Kidney glomerular epithelial cell (primary cell): ENCODE data around the gene STARD13.

Source experiments
- DNase-seq: peaks from one replicate; lab custom pipeline; 2025; lab: John Stamatoyannopoulos, UW

Gene STARD13

GRCh38 chr13:33112766-33113165 is 172.8 kb downstream of the STARD13 start:
- no peak for DNase-seq

DNA sequence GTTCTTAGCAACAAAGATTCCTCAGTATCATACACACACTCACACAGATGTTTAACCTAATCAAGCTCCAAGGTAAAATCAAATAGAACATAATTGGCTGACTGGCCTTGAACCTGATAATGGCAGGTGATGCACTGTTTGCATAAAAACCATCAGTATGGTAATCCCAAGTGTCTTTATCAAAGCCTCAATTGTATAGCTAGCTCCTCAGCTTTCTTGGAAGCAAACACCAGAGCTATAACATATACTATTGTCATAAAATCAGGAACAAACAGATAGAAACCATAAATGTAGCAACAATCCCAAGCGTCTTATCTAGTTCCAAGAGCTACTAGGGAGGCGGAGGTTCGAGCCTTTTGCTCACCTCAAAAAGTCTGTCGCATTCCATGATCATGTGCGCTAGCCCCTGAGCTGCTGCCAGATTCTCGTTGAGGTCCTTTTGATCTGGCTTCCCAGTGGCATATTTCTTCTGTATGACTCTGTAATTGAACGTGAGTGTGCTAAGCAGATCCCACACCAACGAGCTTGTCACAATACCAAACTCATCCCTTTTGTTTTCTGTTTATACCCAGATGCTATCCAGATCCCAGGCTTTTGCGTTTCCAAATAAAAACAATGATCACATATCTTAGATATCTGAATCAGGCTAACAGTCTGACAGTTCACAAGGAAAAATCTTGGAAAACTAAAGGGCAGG is 174.0 kb downstream of the STARD13 start:
- DNase-seq, result no peak

GRCh38 chr13:33110713-33111413 is 174.7 kb downstream of the STARD13 start:
- no peak for DNase-seq

- DNase-seq, result no peak
These were observed 175.2 kb downstream of the STARD13 start for GRCh38 chr13:33110386-33110712.

GRCh38 chr13:33109801-33110200 is 175.8 kb downstream of the STARD13 start:
- DNase-seq, result no peak

GRCh38 chr13:33109271-33109697 is 176.3 kb downstream of the STARD13 start:
- DNase-seq, result no peak

- no peak for DNase-seq
These were observed 176.9 kb downstream of the STARD13 start for GRCh38 chr13:33108620-33109019.

GRCh38 chr13:33107361-33107760 is 178.2 kb downstream of the STARD13 start:
- no peak for DNase-seq

DNA sequence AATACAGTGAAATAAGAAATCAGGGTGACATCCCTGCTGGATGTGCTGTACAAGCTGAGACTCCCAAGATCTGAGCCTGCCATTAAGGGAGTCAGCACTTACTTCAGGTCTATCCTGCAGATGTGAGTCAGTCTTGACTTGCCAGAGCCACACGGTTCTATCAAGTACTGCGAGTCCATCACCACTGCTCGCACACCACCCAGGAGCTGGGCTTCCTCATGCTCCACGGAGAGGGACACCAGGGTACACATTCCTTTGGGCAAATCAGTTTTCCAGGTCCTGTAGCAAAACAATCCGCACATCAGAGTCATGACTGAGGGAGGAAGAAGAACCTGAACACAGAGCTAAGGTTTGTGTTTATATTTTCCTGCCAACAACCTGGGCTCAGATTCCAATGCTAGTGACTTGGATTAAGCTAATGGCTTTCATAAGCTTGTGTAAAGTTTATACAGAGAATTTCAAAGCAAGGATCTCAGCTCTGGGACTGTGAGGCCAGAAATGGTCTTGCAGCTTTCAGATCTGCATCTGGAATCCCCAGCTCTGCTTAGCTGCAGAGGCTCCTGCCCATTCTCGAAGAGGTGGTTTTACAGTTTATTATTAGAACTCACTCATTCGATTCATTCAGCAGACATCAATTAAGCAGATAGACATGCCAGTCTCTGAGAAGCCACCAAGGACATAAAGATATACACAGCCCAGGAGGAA is 178.7 kb downstream of the STARD13 start:
- no peak for DNase-seq

- no peak for DNase-seq
These were observed 180.1 kb downstream of the STARD13 start for GRCh38 chr13:33105387-33106005.

DNA sequence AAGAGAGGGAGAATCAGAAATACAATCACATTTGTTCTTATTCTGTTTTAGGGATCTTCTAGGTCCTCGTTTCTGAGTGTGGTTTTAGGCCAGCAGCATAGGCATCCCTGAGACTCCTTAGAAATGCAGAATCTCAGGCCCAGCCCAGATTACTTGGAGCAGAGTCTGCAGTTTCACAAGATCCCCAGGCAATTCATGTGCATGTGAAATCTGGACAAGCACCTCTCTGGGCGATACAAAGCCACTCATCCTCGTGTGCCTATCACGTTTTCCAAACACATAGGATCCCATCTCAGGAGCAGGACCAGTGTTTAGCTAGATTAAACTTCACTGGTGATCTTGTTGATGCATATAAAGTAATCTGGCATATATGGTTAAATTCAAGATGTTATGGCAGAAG is 182.1 kb downstream of the STARD13 start:
- DNase-seq, result no peak

DNA sequence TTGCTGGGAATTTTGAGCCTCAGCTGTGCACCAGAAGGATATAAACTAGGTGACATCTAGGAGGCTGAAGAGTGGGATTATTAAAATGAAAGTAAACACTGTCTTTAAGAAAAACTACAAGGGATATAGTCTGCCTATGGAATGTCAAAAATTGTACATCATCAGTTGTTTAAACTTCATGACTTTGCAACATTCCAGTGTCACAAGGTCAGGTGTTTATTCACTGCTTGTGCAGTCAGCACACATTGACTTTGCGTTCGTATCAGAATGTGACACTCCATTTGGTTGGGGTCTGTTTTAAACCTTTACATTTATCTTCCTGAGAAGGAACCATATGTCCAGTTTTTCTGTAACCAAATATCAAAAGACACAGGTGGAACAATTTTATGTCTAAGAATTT is 183.7 kb downstream of the STARD13 start:
- DNase-seq, result no peak

DNA sequence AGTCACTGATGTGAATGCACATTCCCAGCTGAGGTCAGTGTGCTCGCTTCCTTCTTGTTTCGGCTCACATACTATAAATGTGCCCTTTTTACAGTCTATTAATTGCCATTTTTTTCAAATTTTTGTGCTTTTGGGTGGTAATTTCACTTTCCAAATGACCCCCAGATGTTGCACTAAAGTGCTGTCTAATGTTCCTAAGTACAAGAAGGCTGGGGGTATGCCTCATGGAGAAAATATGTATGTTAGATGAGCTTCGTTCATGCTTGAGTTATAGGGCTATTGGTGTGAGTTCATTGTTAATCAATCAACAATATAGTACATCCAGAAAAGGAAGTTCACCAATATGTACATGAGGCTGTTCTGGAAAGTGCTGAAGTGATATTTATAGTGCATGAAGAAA is 184.7 kb downstream of the STARD13 start:
- DNase-seq, result no peak

DNA sequence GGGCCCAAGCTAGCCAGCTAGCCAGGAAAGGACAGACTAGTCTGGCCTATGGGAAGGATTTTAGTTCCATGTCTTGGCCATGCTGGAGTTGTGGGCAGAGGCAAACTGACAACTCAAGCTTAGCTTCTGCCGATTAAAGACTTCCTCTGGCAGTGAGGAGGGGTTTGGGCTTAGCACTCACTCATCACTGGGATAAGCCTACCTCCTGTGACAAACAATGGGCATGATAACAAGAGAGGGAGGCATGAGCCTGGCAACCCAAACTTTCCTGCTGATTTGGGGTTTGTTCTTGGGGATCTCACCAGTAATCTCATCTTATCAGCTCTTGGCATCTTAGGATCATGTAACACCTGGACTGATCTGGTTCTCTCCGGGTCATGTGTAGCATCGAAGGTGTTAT is 185.7 kb downstream of the STARD13 start:
- no peak for DNase-seq

GRCh38 chr13:33096886-33097605 is 188.5 kb downstream of the STARD13 start:
- DNase-seq, result no peak

GRCh38 chr13:33092073-33092987 is 193.2 kb downstream of the STARD13 start:
- no peak for DNase-seq

GRCh38 chr13:33091415-33091774 is 194.2 kb downstream of the STARD13 start:
- no peak for DNase-seq

DNA sequence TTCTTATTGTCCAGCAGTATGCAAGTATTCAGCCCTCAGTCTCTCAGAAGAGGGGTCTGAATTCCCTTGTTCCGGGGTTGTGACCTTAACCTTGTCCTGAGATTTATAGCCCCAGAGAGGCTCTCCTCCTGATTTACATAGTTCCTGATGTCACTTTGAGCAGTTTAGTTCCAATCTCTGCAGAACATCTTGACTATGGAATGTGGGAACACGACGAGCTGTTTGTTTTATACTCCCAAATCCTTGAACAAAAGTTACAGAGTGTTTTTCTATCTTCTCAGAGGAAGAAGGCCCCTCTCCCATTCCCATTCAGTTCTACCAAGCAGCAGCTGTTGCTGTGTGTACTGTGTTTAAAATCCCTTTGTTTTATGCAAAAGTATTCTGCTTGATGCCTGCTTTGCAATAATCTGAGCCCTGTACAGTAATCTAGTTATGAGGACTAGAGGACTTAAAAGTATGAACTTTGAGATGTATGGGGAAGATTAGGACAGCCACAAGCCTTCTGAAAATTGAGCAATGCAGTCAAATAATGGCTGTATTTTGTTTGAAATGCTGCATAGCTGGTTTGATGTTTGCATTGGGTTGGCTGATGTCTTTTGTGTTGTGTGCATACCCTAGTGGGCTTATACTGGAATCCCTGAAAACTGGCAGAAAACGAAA is 194.7 kb downstream of the STARD13 start:
- no peak for DNase-seq

GRCh38 chr13:33089311-33089710 is 196.2 kb downstream of the STARD13 start:
- no peak for DNase-seq

- DNase-seq, result no peak
These were observed 197.8 kb downstream of the STARD13 start for GRCh38 chr13:33087790-33088189.

DNA sequence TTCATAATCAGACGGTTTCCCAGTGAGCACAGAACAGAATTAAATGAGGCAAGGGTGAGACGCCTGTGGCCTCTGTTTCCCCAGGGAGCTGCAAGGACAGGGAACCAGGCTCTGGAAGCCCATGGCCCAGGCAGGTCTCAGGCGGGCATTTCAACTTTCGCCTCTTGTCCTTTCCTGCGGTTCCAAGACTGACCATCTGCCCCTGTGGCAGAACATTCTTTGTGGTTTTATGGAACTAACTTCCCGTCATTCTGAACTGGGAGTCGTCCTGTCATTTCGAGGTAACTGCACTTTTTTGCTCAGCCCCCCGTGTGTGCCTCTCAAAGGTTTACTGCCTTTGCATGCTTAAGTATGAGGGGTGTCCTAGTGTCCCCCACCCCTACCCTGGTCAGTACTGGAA is 198.5 kb downstream of the STARD13 start:
- no peak for DNase-seq
